ENCODE data around the gene LRRC59.

- TF ChIP-seq POLR2A (IDR thresholded peaks at IDR 0.05; ENCODE audit: low read depth): no peak
- no peak for TF ChIP-seq CTCF (IDR thresholded peaks at IDR 0.05)
- no peak for TF ChIP-seq POLR2AphosphoS5 (IDR thresholded peaks at IDR 0.05)
Observed at GRCh38 chr17:50440172-50440837, 43.0 kb upstream of the LRRC59 start.
